Thyroid gland (tissue), 4 donors: ENCODE results near the gene FOSB.

Experiments
- POLR2A ChIP-seq, 2 donors: fragments of 450-650 bp; IDR thresholded peaks; one replicate each; pipeline ENCODE4 v1.6.1; 2017; ENCODE audit warnings: antibody characterized with exemption in 2 of 2, mild to moderate bottlenecking in 2 of 2, moderate library complexity in 1 of 2
- TF ChIP-seq, protein P1 (sequence below), 6 experiments: fragments of 200-600 bp in 3 of 6; fragments of 450-650 bp in 3 of 6; sonication (generic) in 3 of 6; IDR thresholded peaks; one replicate each; pipeline ENCODE4 v1.5.1; 2016 to 2019; ENCODE audit warnings: antibody characterized with exemption in 6 of 6, mild to moderate bottlenecking in 2 of 6, inconsistent platforms in 1 of 6, moderate library complexity in 1 of 6

DNA sequence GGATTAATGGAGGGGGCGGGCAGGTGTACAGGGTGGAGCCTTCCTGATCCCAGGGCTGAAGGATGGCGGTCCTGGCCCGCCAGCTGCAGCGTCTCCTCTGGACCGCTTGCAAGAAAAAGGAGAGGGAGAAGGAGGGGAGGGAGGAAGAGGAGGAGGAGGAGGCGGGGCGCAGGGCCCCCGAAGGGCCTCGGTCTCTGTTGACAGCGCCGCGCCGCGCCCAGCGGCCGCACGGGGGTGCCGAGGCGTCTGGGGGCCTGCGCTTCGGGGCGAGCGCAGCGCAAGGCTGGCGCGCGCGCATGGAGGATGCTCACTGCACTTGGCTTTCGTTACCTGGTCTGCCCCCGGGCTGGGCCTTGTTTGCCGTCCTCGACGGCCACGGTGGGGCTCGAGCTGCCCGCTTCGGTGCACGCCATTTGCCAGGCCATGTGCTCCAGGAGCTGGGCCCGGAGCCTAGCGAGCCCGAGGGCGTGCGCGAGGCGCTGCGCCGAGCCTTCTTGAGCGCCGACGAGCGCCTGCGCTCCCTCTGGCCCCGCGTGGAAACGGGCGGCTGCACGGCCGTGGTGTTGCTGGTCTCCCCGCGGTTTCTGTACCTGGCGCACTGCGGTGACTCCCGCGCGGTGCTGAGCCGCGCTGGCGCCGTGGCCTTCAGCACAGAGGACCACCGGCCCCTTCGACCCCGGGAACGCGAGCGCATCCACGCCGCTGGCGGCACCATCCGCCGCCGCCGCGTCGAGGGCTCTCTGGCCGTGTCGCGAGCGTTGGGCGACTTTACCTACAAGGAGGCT, 30.8 kb downstream of the FOSB start, which contains the start of gene PPM1N:
- TF ChIP-seq, protein P1, sequence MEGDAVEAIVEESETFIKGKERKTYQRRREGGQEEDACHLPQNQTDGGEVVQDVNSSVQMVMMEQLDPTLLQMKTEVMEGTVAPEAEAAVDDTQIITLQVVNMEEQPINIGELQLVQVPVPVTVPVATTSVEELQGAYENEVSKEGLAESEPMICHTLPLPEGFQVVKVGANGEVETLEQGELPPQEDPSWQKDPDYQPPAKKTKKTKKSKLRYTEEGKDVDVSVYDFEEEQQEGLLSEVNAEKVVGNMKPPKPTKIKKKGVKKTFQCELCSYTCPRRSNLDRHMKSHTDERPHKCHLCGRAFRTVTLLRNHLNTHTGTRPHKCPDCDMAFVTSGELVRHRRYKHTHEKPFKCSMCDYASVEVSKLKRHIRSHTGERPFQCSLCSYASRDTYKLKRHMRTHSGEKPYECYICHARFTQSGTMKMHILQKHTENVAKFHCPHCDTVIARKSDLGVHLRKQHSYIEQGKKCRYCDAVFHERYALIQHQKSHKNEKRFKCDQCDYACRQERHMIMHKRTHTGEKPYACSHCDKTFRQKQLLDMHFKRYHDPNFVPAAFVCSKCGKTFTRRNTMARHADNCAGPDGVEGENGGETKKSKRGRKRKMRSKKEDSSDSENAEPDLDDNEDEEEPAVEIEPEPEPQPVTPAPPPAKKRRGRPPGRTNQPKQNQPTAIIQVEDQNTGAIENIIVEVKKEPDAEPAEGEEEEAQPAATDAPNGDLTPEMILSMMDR (IDR thresholded peaks at IDR 0.05), result no peak
- TF ChIP-seq POLR2A (IDR thresholded peaks at IDR 0.05), result no peak
